OCI-LY7 (cell line): ENCODE measurements around the gene FAM174C.
A peak's percentile ranks its signal among the peaks of the same experiment; 100 is the strongest.

ENCODE experiments used
- CTCF ChIP-seq: fragments of 200-600 bp; sonication (generic); conservative IDR thresholded peaks from 2 replicates; pipeline ENCODE4 v1.5.1; 2014; ENCODE audit warnings: mild to moderate bottlenecking, antibody characterized with exemption, low read length, moderate library complexity, mixed read lengths
- EZH2phosphoT487 ChIP-seq: fragments of 200-600 bp; sonication (generic); IDR thresholded peaks from 2 replicates; pipeline ENCODE4 v1.6.1; 2018; ENCODE audit warnings: low read depth, borderline replicate concordance, mild to moderate bottlenecking, mixed run types, antibody characterized with exemption, low read length, moderate library complexity, mixed read lengths

- peak; percentile 42; the same call in 1 of the 2 replicates for TF ChIP-seq CTCF
- TF ChIP-seq EZH2phosphoT487 = no peak
These were observed 22.4 kb upstream of the FAM174C start for GRCh38 chr19:1252821-1253513.
